ENCODE data around the gene LRIG1.
A peak's percentile ranks its signal among the peaks of the same experiment; 100 is the strongest.

The LRIG1 gene

DNA sequence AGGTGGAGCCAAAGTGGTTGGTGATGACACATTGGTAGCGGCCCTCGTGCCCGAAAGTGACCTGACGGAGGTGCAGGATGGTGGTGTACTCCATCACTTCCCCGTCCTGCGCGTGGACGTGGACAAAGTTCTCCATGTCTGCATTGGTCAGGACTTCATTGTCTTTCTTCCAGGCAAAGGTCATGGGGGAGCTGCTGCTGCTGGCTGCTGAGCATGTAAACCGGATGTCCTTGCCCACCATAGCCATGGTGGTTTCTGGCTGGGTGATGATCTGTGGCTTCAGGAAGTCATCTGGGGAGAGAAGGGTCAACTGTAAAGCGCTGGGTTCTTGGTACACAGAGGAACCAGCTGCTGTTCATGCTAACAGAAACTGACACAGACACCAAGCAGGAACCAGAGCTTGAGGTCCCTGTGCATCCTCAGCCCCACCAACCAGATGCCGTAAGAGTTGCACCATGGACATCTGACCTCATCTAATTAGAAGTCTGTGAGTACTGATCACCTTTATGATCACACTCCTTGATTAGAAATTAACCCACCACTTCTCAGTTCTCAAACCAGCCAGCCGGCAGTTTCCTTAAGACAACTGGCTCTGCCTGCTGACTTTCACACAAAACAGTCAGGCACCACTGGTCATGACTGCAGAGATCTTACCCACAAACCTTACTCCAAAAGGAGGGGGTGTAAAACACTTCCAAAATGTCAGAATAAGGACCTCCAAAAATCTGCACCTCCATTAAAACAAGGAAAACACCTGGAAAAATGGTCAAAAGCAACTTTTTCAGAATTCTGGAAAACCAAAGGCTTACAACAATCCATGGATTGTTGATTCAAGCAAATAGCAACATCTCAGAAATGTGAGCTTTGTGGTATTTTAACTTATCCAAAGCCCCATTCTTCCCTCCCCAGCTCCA lies 114.6 kb downstream of the LRIG1 start:
- DNase-seq (ENCODE audit: low read depth, low spot score), result no peak

- no peak for DNase-seq (ENCODE audit: low read depth, low spot score)
Observed at GRCh38 chr3:66385066-66385465, 115.8 kb downstream of the LRIG1 start.

DNA sequence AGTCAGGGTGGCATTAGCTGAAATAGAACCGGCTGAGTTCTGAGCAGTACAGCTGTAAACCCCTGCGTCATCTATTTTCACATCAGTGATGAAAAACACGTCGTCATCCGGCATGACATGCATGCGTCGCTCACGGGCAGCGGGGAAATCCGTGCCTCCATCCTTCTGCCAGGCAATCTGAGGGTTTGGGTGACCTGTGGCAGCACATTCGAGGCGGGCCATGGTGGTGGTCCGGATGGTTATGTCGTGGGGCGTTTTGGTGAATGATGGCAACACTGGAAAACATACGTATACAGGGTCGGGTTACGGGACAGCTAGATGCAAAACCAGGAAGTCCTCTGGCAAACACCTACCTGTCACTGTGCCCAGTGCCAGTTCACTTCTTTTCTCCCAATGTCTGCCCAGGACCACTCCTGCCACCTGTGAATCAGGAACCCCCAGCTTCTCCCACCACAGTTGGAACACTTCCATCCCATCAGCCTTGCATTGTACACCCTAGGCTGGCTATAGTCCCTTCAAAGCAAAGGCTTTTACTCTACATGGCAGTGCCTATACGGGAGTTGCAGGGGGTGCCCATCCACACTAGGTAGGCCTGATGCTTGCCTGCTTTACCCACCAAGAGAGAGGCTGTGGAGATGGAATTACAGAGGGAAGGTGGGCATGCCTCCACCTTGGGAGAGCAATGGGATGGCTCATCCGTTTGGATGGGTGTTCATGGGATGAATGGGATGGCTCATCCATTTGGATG lies 116.7 kb downstream of the LRIG1 start:
- no peak for DNase-seq (ENCODE audit: low read depth, low spot score)

- DNase-seq (ENCODE audit: low read depth, low spot score), result no peak
Observed at GRCh38 chr3:66383023-66383422, 117.8 kb downstream of the LRIG1 start.

- DNase-seq (ENCODE audit: low read depth, low spot score), result no peak
Observed at GRCh38 chr3:66382142-66382541, 118.7 kb downstream of the LRIG1 start.

- no peak for DNase-seq (ENCODE audit: low read depth, low spot score)
Observed at GRCh38 chr3:66381626-66382025, 119.2 kb downstream of the LRIG1 start.

- DNase-seq (ENCODE audit: low read depth, low spot score), result no peak
Observed at GRCh38 chr3:66380200-66380932, 120.5 kb downstream of the LRIG1 start.

DNA sequence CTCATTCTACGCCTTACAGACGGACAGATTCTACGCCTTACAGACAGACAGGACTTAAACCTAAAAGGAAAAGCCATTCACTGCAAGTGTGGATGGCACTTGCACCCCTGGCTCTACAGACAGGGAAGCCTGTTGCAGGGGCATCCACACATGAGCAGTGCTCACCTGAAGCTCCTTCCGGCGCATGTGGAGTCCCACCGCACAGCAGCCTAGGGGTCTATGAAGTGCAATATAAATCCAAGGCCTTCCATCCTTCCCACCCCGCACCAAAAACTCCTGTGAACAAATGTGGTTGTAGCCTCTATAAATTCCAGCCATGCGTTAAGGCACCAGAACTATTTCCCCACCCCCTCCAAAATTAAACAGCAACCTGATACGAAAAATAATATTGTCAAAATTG lies 121.3 kb downstream of the LRIG1 start:
- no peak for DNase-seq (ENCODE audit: low read depth, low spot score)

DNA sequence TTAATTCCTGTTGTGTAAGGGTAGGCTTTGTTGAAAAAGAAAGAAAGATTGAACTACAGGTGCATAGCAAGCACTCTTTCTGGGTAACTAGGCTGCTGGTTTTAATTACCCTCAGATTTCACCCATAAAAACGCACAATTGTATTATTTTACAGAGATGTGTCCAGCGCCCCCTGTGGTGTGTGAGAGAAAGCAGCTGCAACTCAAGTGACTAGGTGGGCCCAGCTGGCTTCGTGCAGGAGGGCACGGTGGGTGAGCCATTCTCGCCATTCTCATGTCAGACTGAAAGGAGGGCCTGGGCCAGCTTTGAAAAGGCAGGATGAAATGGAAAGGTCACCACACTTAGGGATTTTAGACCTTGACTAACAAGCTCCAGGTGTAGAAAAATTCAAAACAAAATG lies 122.6 kb downstream of the LRIG1 start:
- peak; percentile 23 for DNase-seq (ENCODE audit: low read depth, low spot score)

- DNase-seq (ENCODE audit: low read depth, low spot score), result no peak
Observed at GRCh38 chr3:66377800-66378199, 123.0 kb downstream of the LRIG1 start.

DNA sequence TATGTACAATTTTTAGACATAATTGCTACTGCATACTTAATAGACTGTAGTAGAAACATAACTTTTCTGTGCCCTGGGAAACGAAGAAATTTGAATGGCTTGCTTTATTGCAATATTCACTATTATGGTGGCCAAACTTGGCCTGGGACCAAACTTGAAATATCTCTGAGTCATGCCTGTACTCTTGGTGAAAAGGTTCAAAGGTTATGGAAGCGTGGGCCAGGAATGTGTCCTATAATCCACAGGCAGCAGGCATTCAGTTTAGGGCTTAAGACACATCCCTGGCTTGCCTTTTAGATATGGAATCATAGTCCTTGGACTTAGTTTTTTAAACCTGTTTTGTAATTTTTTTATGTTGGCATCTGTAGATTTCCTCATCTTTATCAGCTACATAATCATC lies 124.3 kb downstream of the LRIG1 start:
- no peak for DNase-seq (ENCODE audit: low read depth, low spot score)

- DNase-seq (ENCODE audit: low read depth, low spot score), result peak; percentile 54
Observed at GRCh38 chr3:66372681-66373350, 128.0 kb downstream of the LRIG1 start.

GRCh38 chr3:66371432-66371831 lies 129.4 kb downstream of the LRIG1 start:
- DNase-seq (ENCODE audit: low read depth, low spot score), result no peak

DNA sequence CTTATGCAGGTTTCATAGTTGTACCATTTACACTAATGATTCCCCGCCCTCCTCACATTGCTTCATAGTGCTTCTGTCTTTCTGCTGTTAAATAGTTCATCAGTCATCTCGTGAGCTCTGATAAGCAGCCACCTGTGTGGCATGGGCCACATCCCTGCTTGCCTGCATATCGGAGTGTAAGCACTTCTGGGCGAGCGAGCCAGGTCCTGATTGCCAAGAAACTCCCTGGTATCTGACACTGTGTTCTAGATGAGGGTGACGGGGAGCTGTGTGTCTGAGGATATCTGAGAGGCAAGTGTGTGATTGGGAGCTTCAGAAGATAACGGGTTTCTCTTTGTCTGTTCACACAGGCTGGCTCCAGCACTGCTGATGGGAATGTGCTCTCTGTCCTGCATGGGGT lies 130.6 kb downstream of the LRIG1 start:
- DNase-seq (ENCODE audit: low read depth, low spot score), result no peak

DNA sequence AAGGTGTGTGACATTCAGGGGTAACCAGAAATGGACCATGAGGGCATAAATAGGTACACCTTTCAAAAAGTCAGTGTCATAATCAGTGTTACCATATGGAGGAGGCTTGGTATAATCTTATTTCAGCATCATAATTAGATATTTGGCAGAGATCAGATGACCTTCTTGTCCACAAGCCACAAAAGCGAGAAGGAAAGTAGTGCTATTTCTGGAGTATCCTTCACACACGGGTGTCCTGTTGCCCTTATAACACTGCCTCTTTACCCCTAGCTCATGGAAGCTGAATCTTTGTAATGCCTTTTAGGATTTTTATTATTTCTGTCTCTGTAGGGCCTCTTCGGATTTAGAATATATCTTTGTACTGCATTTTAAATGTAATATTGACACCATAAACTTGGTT lies 132.8 kb downstream of the LRIG1 start:
- DNase-seq (ENCODE audit: low read depth, low spot score), result no peak

DNA sequence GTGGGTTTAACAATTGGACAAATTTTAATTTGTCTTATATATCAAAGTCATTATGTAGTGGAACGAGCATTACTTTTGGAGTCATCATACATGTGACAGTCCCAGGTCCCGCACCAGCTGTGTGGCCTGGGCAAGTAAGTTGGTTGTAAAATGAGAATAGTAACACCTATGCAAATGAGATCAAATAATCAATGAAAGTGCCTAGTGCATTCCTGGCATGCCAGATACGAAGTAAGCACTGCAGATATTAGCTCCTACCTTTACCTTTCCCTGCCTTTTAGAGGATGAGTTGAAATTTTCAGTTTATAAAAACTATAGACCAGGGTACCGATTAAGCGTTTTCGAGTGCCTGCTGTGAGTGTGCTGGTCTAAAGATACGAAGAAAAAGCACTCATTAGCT lies 134.1 kb downstream of the LRIG1 start:
- no peak for DNase-seq (ENCODE audit: low read depth, low spot score)

DNA sequence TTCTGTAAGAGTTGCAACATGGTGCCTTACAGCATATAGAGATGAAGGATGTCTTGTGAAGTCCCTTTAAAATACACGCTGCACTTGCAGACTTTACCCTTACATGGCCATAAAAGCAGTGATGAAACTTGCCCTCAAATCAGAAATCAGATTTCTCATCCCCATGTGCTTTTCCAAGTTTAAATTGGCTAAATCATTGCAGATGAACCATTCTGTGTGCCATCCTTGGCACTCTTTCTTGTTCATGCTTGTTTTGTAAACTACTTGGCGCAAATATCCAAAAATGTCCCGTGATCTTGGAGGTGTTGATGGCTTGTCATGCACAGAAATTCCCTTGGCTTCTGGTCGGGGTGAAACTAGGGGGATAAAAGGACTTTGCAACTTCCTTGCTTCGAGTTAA lies 135.7 kb downstream of the LRIG1 start:
- DNase-seq (ENCODE audit: low read depth, low spot score), result no peak

- no peak for DNase-seq (ENCODE audit: low read depth, low spot score)
Observed at GRCh38 chr3:66363148-66363547, 137.7 kb downstream of the LRIG1 start.

DNA sequence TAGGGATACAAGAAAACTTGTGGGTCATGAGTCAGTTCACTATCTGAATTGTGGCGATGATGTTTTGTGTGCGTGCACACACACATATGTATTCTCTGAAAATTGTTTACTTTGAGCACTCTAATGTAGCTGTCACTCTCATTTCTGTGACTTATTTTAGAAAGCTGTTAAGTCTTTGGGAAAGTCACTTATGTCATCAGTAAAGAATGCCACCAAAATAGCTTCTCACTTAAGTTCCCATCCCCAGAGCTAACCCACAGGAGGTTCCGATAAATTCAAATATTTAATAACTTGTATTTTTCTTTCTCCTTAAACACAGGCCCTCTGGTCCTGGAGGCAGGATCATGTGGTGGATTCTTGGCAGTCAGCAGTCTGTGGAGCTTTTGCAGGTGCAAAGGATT lies 138.3 kb downstream of the LRIG1 start:
- DNase-seq (ENCODE audit: low read depth, low spot score), result no peak

GRCh38 chr3:66361356-66361755 lies 139.5 kb downstream of the LRIG1 start:
- no peak for DNase-seq (ENCODE audit: low read depth, low spot score)

DNA sequence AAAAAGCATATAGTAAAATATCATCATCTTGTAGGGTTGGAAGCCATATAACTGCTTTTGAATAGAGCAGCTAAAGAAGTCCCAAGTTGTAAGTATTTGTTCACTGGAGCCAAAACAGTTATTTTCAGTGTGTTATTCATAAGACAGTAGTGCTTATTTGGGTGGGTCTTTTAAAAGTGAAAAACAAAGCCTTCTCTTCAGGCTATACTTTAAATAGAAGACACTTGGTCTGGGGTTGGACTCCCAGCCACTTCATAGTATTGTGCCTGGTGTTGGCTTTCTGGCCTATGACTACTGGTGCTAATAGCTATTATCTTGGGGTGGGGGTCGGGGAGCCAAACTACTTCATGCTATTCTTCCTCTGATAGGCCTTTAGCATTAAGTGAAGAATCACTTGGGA lies 144.8 kb downstream of the LRIG1 start:
- no peak for DNase-seq (ENCODE audit: low read depth, low spot score)

- no peak for DNase-seq (ENCODE audit: low read depth, low spot score)
Observed at GRCh38 chr3:66355394-66355793, 145.4 kb downstream of the LRIG1 start.
